ENCODE results near the gene TMEM108. TPM values are rescaled to one million over a fixed set of nuclear protein-coding genes. Genes with fewer than 3 reads are reported as not detected.

The TMEM108 gene
- total RNA-seq, 6 experiments from 2014 or later = not detected

GRCh38 chr3:133117342-133117741 is 79.2 kb downstream of the TMEM108 start:
- Mint-ChIP-seq H3K36me3 (ENCODE audit: low read depth) (no peaks in the 10 kb centered on the region), H3K27me3 (ENCODE audit: insufficient read depth) (no peaks in the 10 kb centered on the region), H3K27ac (no peak overlapping the region), H3K4me1 (ENCODE audit: low read depth) (no peaks in the 10 kb centered on the region), H3K4me3 (no peak overlapping the region), H3K9me3 (no peaks in the 10 kb centered on the region)
- no peak for DNase-seq
- TF ChIP-seq CTCF (IDR thresholded peaks at IDR 0.05) = no peak

GRCh38 chr3:133119176-133119575 is 81.0 kb downstream of the TMEM108 start:
- no peak for DNase-seq
- H3K27me3 Mint-ChIP-seq (ENCODE audit: insufficient read depth) = no peaks in the 10 kb centered on the region
- H3K36me3 Mint-ChIP-seq (ENCODE audit: low read depth) = no peaks in the 10 kb centered on the region
- no peaks in the 10 kb centered on the region for H3K4me1 Mint-ChIP-seq (ENCODE audit: low read depth)
- no peaks in the 10 kb centered on the region for H3K9me3 Mint-ChIP-seq
- H3K4me3 Mint-ChIP-seq = no peak overlapping the region
- no peak overlapping the region for H3K27ac Mint-ChIP-seq
- no peak for TF ChIP-seq CTCF (IDR thresholded peaks at IDR 0.05)

- TF ChIP-seq CTCF (IDR thresholded peaks at IDR 0.05) = no peak
- Mint-ChIP-seq H3K4me1 (ENCODE audit: low read depth) (no peaks in the 10 kb centered on the region), H3K9me3 (no peaks in the 10 kb centered on the region; the same call in 1 of the 2 replicates), H3K36me3 (ENCODE audit: low read depth) (no peaks in the 10 kb centered on the region), H3K27me3 (ENCODE audit: insufficient read depth) (peaks cover 3% of the 10 kb centered on the region; the same call in 1 of the 2 replicates), H3K27ac (no peak overlapping the region), H3K4me3 (no peak overlapping the region)
- DNase-seq = no peak
Measured at GRCh38 chr3:133121450-133121849, 83.3 kb downstream of the TMEM108 start.

GRCh38 chr3:133123636-133124035 is 85.4 kb downstream of the TMEM108 start:
- Mint-ChIP-seq H3K4me1 (ENCODE audit: low read depth) (no peaks in the 10 kb centered on the region), H3K27ac (no peak overlapping the region), H3K9me3 (no peaks in the 10 kb centered on the region; the same call in 1 of the 2 replicates), H3K4me3 (no peak overlapping the region), H3K36me3 (ENCODE audit: low read depth) (no peaks in the 10 kb centered on the region), H3K27me3 (ENCODE audit: insufficient read depth) (peaks cover 3% of the 10 kb centered on the region; the same call in 1 of the 2 replicates)
- no peak for DNase-seq
- TF ChIP-seq CTCF (IDR thresholded peaks at IDR 0.05) = no peak

GRCh38 chr3:133124511-133124910 is 86.3 kb downstream of the TMEM108 start:
- no peaks in the 10 kb centered on the region for H3K36me3 Mint-ChIP-seq (ENCODE audit: low read depth)
- no peak for TF ChIP-seq CTCF (IDR thresholded peaks at IDR 0.05)
- no peaks in the 10 kb centered on the region for H3K4me1 Mint-ChIP-seq (ENCODE audit: low read depth)
- H3K9me3 Mint-ChIP-seq = no peaks in the 10 kb centered on the region; the same call in 1 of the 2 replicates
- no peak for DNase-seq
- H3K4me3 Mint-ChIP-seq = no peak overlapping the region
- H3K27ac Mint-ChIP-seq = no peak overlapping the region
- peaks cover 3% of the 10 kb centered on the region; the same call in 1 of the 2 replicates for H3K27me3 Mint-ChIP-seq (ENCODE audit: insufficient read depth)

- no peak for TF ChIP-seq CTCF (IDR thresholded peaks at IDR 0.05)
- Mint-ChIP-seq H3K27ac (no peak overlapping the region), H3K4me1 (ENCODE audit: low read depth) (no peaks in the 10 kb centered on the region), H3K9me3 (no peaks in the 10 kb centered on the region; the same call in 1 of the 2 replicates), H3K36me3 (ENCODE audit: low read depth) (no peaks in the 10 kb centered on the region), H3K27me3 (ENCODE audit: insufficient read depth) (peaks cover 3% of the 10 kb centered on the region), H3K4me3 (no peak overlapping the region)
- no peak for DNase-seq
Measured at GRCh38 chr3:133125171-133125570, 87.0 kb downstream of the TMEM108 start.

Data from HFFc6 (cell line).